H1 (cell line): ENCODE results near the gene CERS3. TPM values are rescaled to one million over a fixed set of nuclear protein-coding genes. Genes with fewer than 3 reads are reported as not detected.

Source experiments
- CTCF ChIA-PET: fragments of 300-600 bp; sonication (Branson Sonifier 250); formaldehyde crosslinking; loops from one replicate; lab custom pipeline; 2021; ENCODE audit not compliant: partially characterized antibody; lab: Charles Lee
- POLR2A ChIA-PET: fragments of 300-600 bp; sonication (Branson Sonifier 250); formaldehyde crosslinking; loops from one replicate; lab custom pipeline; 2021; ENCODE audit warnings: inconsistent platforms; ENCODE audit not compliant: partially characterized antibody; lab: Charles Lee
- DNase-seq, 2 experiments: peaks; one replicate each; pipeline versions ENCODE4 v3.0.0 to v3.0.0-alpha.2; 2010 to 2022; ENCODE audit warnings: low spot score in 2 of 2, low read depth in 1 of 2, mixed read lengths in 1 of 2
- FAIRE-seq: peaks from 2 replicates; lab custom pipeline; 2011; peaks lifted over from hg19 to GRCh38; lab: Jason Lieb, UNC
- H2AFZ ChIP-seq: 2 replicates; pipeline ENCODE4 v1.8.1; 2012; ENCODE audit warnings: low read length, inconsistent platforms
- H2AK5ac ChIP-seq: 2 replicates; pipeline ENCODE4 v1.6.1; 2013; ENCODE audit warnings: low read depth, low read length
- H2BK120ac ChIP-seq: replicated peaks from 2 replicates; pipeline ENCODE3; 2013; ENCODE audit warnings: low read depth, low read length, inconsistent platforms
- H2BK12ac ChIP-seq: 2 replicates; pipeline ENCODE4 v1.6.1; 2013; ENCODE audit warnings: low read depth, low read length
- H2BK15ac ChIP-seq: 2 replicates; pipeline ENCODE4 v1.6.1; 2013; ENCODE audit warnings: low read length
- H2BK20ac ChIP-seq: 2 replicates; pipeline ENCODE4 v1.6.1; 2013; ENCODE audit warnings: low read length
- H2BK5ac ChIP-seq: 2 replicates; pipeline ENCODE4 v1.6.1; 2013; ENCODE audit warnings: low read depth, low read length
- H3K14ac ChIP-seq: 2 replicates; pipeline ENCODE4 v1.6.1; 2013; ENCODE audit warnings: inconsistent platforms; ENCODE audit not compliant: insufficient read length
- H3K18ac ChIP-seq: 2 replicates; pipeline ENCODE4 v1.6.1; 2013; ENCODE audit warnings: low read length; ENCODE audit errors: extremely low read depth
- H3K23ac ChIP-seq: 2 replicates; pipeline ENCODE4 v1.6.1; 2013; ENCODE audit warnings: inconsistent platforms; ENCODE audit not compliant: insufficient read length
- H3K23me2 ChIP-seq: 2 replicates; pipeline ENCODE4 v1.6.1; 2013; ENCODE audit warnings: low read depth, low read length
- H3K27ac ChIP-seq: 2 replicates; pipeline ENCODE4 v1.6.1; 2011; ENCODE audit warnings: low read depth, low read length, inconsistent platforms
- H3K27me3 ChIP-seq, 4 experiments: replicated peaks in 1 of 4; 1 replicate in 1 of 4; 2 replicates in 3 of 4; pipeline versions ENCODE4 v1.6.1 to v1.8.1; 2011 to 2013; ENCODE audit warnings: low read length in 3 of 4, mild to moderate bottlenecking in 3 of 4, inconsistent platforms in 2 of 4, mixed read lengths in 2 of 4, moderate library complexity in 1 of 4; ENCODE audit not compliant: control insufficient read depth in 3 of 4, insufficient read depth in 3 of 4; ENCODE audit errors: extremely low read depth in 1 of 4
- H3K36me3 ChIP-seq, 4 experiments: 2 replicates each; pipeline versions ENCODE4 v1.6.1 to v1.8.1; 2011 to 2013; ENCODE audit warnings: mild to moderate bottlenecking in 4 of 4, low read length in 3 of 4, moderate library complexity in 2 of 4, control low read depth in 1 of 4, inconsistent platforms in 1 of 4; ENCODE audit not compliant: insufficient read depth in 4 of 4, control insufficient read depth in 2 of 4
- H3K4ac ChIP-seq: replicated peaks from 2 replicates; pipeline ENCODE3; 2013; ENCODE audit warnings: low read length, low read depth, mixed read lengths, inconsistent platforms; ENCODE audit not compliant: insufficient read length
- H3K4me1 ChIP-seq, 4 experiments: replicated peaks in 1 of 4; 1 replicate in 1 of 4; 2 replicates in 3 of 4; pipeline versions ENCODE4 v1.6.1 to v1.8.1; 2011 to 2013; ENCODE audit warnings: low read length in 3 of 4, inconsistent platforms in 2 of 4, mixed read lengths in 1 of 4; ENCODE audit not compliant: insufficient read depth in 4 of 4, control insufficient read depth in 3 of 4
- H3K4me2 ChIP-seq, 2 experiments: 2 replicates each; pipeline versions ENCODE4 v1.6.1 to v1.8.1; 2011 to 2013; ENCODE audit warnings: low read depth in 2 of 2, low read length in 2 of 2, control low read depth in 1 of 2, inconsistent platforms in 1 of 2, mild to moderate bottlenecking in 1 of 2; ENCODE audit not compliant: insufficient read depth in 1 of 2
- H3K4me3 ChIP-seq, 4 experiments: fragments of 200-600, 300-600 bp in 1 of 4; sonication (generic), shearing (Covaris generic), sonication (Bioruptor Twin) in 1 of 4; 2 replicates each; pipeline versions ENCODE4 v1.5.1 to v1.8.1; 2011 to 2016; ENCODE audit warnings: low read length in 4 of 4, low read depth in 3 of 4, control low read depth in 2 of 4, inconsistent platforms in 2 of 4, mild to moderate bottlenecking in 2 of 4, mixed read lengths in 1 of 4, moderate library complexity in 1 of 4; ENCODE audit not compliant: insufficient read depth in 2 of 4; ENCODE audit errors: extremely low read depth in 1 of 4
- H3K56ac ChIP-seq: replicated peaks from 2 replicates; pipeline ENCODE3; 2013; ENCODE audit warnings: low read depth, mild to moderate bottlenecking, mixed read lengths, low read length, inconsistent platforms; ENCODE audit not compliant: insufficient read length
- H3K79me1 ChIP-seq: 2 replicates; pipeline ENCODE4 v1.6.1; 2013; ENCODE audit warnings: low read depth, low read length, control low read depth
- H3K79me2 ChIP-seq, 2 experiments: 2 replicates each; pipeline versions ENCODE4 v1.6.1 to v1.8.1; 2012 to 2013; ENCODE audit warnings: low read length in 2 of 2, mild to moderate bottlenecking in 2 of 2, inconsistent platforms in 1 of 2; ENCODE audit not compliant: insufficient read depth in 2 of 2, control insufficient read depth in 1 of 2
- H3K9ac ChIP-seq, 4 experiments: replicated peaks in 1 of 4; 1 replicate in 1 of 4; 2 replicates in 3 of 4; pipeline versions ENCODE4 v1.6.1 to v1.8.1; 2011 to 2013; ENCODE audit warnings: low read depth in 3 of 4, low read length in 3 of 4, control low read depth in 2 of 4, mild to moderate bottlenecking in 2 of 4, moderate library complexity in 2 of 4, inconsistent platforms in 1 of 4; ENCODE audit errors: extremely low read depth in 1 of 4
- H3K9me3 ChIP-seq, 2 experiments: 2 replicates each; pipeline versions ENCODE4 v1.6.1 to v1.8.1; 2012 to 2013; ENCODE audit warnings: mild to moderate bottlenecking in 2 of 2, moderate library complexity in 2 of 2, control low read depth in 1 of 2, inconsistent platforms in 1 of 2, low read depth in 1 of 2, low read length in 1 of 2, mixed read lengths in 1 of 2; ENCODE audit not compliant: insufficient read depth in 2 of 2
- H4K20me1 ChIP-seq, 2 experiments: replicated peaks in 1 of 2; 2 replicates each; pipeline versions ENCODE3 to v1.8.1; 2011 to 2013; ENCODE audit warnings: inconsistent platforms in 2 of 2, low read length in 2 of 2, mild to moderate bottlenecking in 1 of 2; ENCODE audit not compliant: insufficient read depth in 2 of 2, control insufficient read depth in 1 of 2
- H4K5ac ChIP-seq: 2 replicates; pipeline ENCODE4 v1.6.1; 2013; ENCODE audit warnings: low read length, low read depth, mixed read lengths, inconsistent platforms; ENCODE audit not compliant: insufficient read length
- H4K8ac ChIP-seq: 2 replicates; pipeline ENCODE4 v1.8.0; 2013; ENCODE audit warnings: mild to moderate bottlenecking, moderate library complexity, low read length, inconsistent platforms; ENCODE audit not compliant: insufficient read depth; ENCODE audit errors: extremely low read depth
- H4K91ac ChIP-seq: replicated peaks from 2 replicates; pipeline ENCODE3; 2013; ENCODE audit warnings: low read length, mixed read lengths, inconsistent platforms; ENCODE audit not compliant: insufficient read length
- BCL11A ChIP-seq, 2 experiments: IDR thresholded peaks; one replicate each; pipeline ENCODE4 v1.6.1; 2011; ENCODE audit warnings: low read depth in 2 of 2, low read length in 2 of 2, mild to moderate bottlenecking in 2 of 2
- BRCA1 ChIP-seq: IDR thresholded peaks from 2 replicates; pipeline ENCODE4 v1.6.1; 2012; ENCODE audit warnings: low read depth, low read length, improper control_type of control experiment
- EGR1 ChIP-seq: IDR thresholded peaks from 2 replicates; pipeline ENCODE4 v1.6.1; 2011; ENCODE audit warnings: low read depth, low read length, borderline replicate concordance
- GTF2F1 ChIP-seq: IDR thresholded peaks from 2 replicates; pipeline ENCODE4 v1.6.1; 2012; ENCODE audit warnings: low read depth, low read length, improper control_type of control experiment, borderline replicate concordance
- JUND ChIP-seq: IDR thresholded peaks from 2 replicates; pipeline ENCODE4 v1.6.1; 2011; ENCODE audit warnings: mild to moderate bottlenecking, improper control_type of control experiment, low read length
- MAX ChIP-seq: IDR thresholded peaks from 2 replicates; pipeline ENCODE4 v1.6.1; 2012; ENCODE audit warnings: inconsistent platforms
- PHF8 ChIP-seq: fragments of 200-600 bp; sonication (generic); conservative IDR thresholded peaks from 2 replicates; pipeline ENCODE4 v1.7.1; 2012; ENCODE audit warnings: low read depth, mild to moderate bottlenecking, inconsistent platforms, low read length, moderate library complexity
- POLR2A ChIP-seq, 2 experiments: IDR thresholded peaks; 1 replicate in 1 of 2; 2 replicates in 1 of 2; pipeline ENCODE4 v1.6.1; 2011; ENCODE audit warnings: low read depth in 2 of 2, low read length in 2 of 2, mild to moderate bottlenecking in 2 of 2; ENCODE audit errors: control extremely low read depth in 1 of 2
- RNF2 ChIP-seq: fragments of 200-900, 300-1000 bp; sonication (generic); IDR thresholded peaks from 2 replicates; pipeline ENCODE4 v1.7.1; 2016; ENCODE audit warnings: borderline replicate concordance, low read depth, mild to moderate bottlenecking, antibody characterized with exemption, low read length; ENCODE audit not compliant: poor library complexity, severe bottlenecking; ENCODE audit errors: missing control alignments
- RXRA ChIP-seq: IDR thresholded peaks from 2 replicates; pipeline ENCODE4 v1.6.1; 2011; ENCODE audit warnings: low read depth, mild to moderate bottlenecking, low read length, moderate library complexity; ENCODE audit not compliant: insufficient read depth
- SIN3A ChIP-seq, 2 experiments: IDR thresholded peaks in 1 of 2; conservative IDR thresholded peaks in 1 of 2; 2 replicates each; pipeline ENCODE4 v1.6.1; 2011 to 2012; ENCODE audit warnings: low read length in 2 of 2, improper control_type of control experiment in 1 of 2, low read depth in 1 of 2, mild to moderate bottlenecking in 1 of 2
- SIX5 ChIP-seq: IDR thresholded peaks from 2 replicates; pipeline ENCODE4 v1.6.1; 2011; ENCODE audit warnings: mild to moderate bottlenecking, low read depth, low read length
- SP4 ChIP-seq: IDR thresholded peaks from 2 replicates; pipeline ENCODE4 v1.6.1; 2012; ENCODE audit warnings: low read length, inconsistent platforms
- SRF ChIP-seq: IDR thresholded peaks from 2 replicates; pipeline ENCODE4 v1.6.1; 2011; ENCODE audit warnings: mild to moderate bottlenecking, low read depth, low read length, moderate library complexity
- WGBS, 2 experiments: shearing (Covaris generic) in 1 of 2; methylation state at CpG; one replicate each; pipeline versions ENCODE4 v1.1.6 to v1.1.7; 2013 to 2015; ENCODE audit warnings: low lambda C conversion rate in 2 of 2, mixed read lengths in 2 of 2, inconsistent platforms in 1 of 2, low coverage in 1 of 2, missing lambda C conversion rate in 1 of 2; ENCODE audit not compliant: insufficient replicate concordance in 2 of 2, insufficient coverage in 1 of 2, insufficient read length in 1 of 2; ENCODE audit errors: extremely low coverage in 1 of 2, missing lambda C conversion rate in 1 of 2; 5-methylcytosine and 5-hydroxymethylcytosine counted together
- polyA plus RNA-seq, 7 experiments: library from polyadenylated mRNA; depleted of rRNA in 3 of 7; stranded (reverse) in 5 of 7; unstranded in 2 of 7; fragments of >200 nt in 5 of 7; fragments of 200-250 nt in 2 of 7; gene quantifications; 1 replicate in 5 of 7; 2 replicates in 1 of 7; 4 replicates in 1 of 7; pipeline versions ENCODE4 v1.2.1 to v1.2.3, GENCODE V29; 2011 to 2013; ENCODE audit warnings: missing spikeins in 2 of 7, mixed read lengths in 2 of 7
- total RNA-seq: library from RNA; stranded (reverse); fragmentation: NEBNext Ultra II Directional; extraction: Animal tissue kit (Norgen Biotek cat#: 25700); gene quantifications from 2 replicates; pipeline ENCODE4 v1.2.1, GENCODE V29; 2021

Gene CERS3
- total and polyA plus RNA-seq, 2 of the 8 experiments (the other 6 are each of a cell fraction or from before 2014, with no cell fraction given): 0.62 TPM; not detected in 1

- Histone ChIP-seq H4K20me1 (no peaks in the 10 kb centered on the region), H4K8ac (no peak overlapping the region), H3K4ac (no peak overlapping the region), H3K4me2 (no peak overlapping the region), H3K79me2 (no peaks in the 10 kb centered on the region), H2BK12ac (no peak overlapping the region), H3K36me3 (no peaks in the 10 kb centered on the region), H3K4me3 (no peak overlapping the region), H2AK5ac (no peak overlapping the region), H3K56ac (no peak overlapping the region), H2BK120ac (no peak overlapping the region), H3K4me1 (no peaks in the 10 kb centered on the region), H4K91ac (no peak overlapping the region), H3K18ac (no peak overlapping the region), H4K5ac (no peak overlapping the region), H2BK5ac (no peak overlapping the region), H3K23ac (no peak overlapping the region), H2BK20ac (no peak overlapping the region), H3K79me1 (no peaks in the 10 kb centered on the region), H3K27me3 (no peaks in the 10 kb centered on the region), H3K23me2 (no peaks in the 10 kb centered on the region), H2BK15ac (no peak overlapping the region), H3K27ac (no peak overlapping the region), H3K14ac (no peak overlapping the region), H2AFZ (no peak overlapping the region), H3K9ac (no peak overlapping the region), H3K9me3 (peaks cover 39 to 48% of the 10 kb centered on the region in 2 experiments)
- 85% methylated on average over 8 of the region's 8 CpGs; no CpG with 5 or more reads in 1 of the 2 experiments for WGBS, 2 experiments
- POLR2A ChIA-PET: no interaction called here
- no peak for DNase-seq
- no peak for FAIRE-seq
- TF ChIP-seq PHF8 (no peak), SRF (no peak), MAX (no peak), POLR2A (IDR thresholded peaks at IDR 0.05; ENCODE audit: control extremely low read depth in 1 of 2, low read depth in 2 of 2, low read length in 2 of 2) (no peak), GTF2F1 (no peak), EGR1 (no peak), SIN3A (conservative IDR thresholded peaks at IDR 0.05 in 1 of 2, IDR thresholded peaks at IDR 0.05 in 1 of 2; ENCODE audit: low read depth in 1 of 2, low read length in 2 of 2) (no peak), RXRA (no peak), SP4 (no peak), JUND (no peak), SIX5 (no peak), BCL11A (IDR thresholded peaks at IDR 0.05; ENCODE audit: low read depth in 2 of 2, low read length in 2 of 2) (no peak), RNF2 (no peak), BRCA1 (no peak)
- CTCF ChIA-PET: interaction anchor here (0.6 kb wide), 1 partner anchor 83 kb away, joined by 3 read pairs; no protein-coding TSS in a partner anchor
These were observed 94.7 kb downstream of the CERS3 start for GRCh38 chr15:100434038-100434437.
